PC-3 (cell line): ENCODE measurements around the gene ARIH2.

Source experiments
- EZH2 ChIP-seq: fragments of 300-600 bp; sonication (generic); IDR thresholded peaks from one replicate; pipeline ENCODE4 v1.6.1; 2017; ENCODE audit warnings: antibody characterized with exemption, mild to moderate bottlenecking, low read length; ENCODE audit not compliant: unreplicated experiment
- EZH2phosphoT487 ChIP-seq: fragments of 300-600 bp; sonication (generic); IDR thresholded peaks from 2 replicates; pipeline ENCODE4 v1.6.1; 2018; ENCODE audit warnings: mild to moderate bottlenecking, antibody characterized with exemption, low read length, borderline replicate concordance
- TF ChIP-seq, protein P1 (sequence below): fragments of 300-600 bp; sonication (generic); conservative IDR thresholded peaks from 2 replicates; pipeline ENCODE4 v1.5.1; 2017; ENCODE audit warnings: antibody characterized with exemption, low read depth, mild to moderate bottlenecking, low read length

DNA sequence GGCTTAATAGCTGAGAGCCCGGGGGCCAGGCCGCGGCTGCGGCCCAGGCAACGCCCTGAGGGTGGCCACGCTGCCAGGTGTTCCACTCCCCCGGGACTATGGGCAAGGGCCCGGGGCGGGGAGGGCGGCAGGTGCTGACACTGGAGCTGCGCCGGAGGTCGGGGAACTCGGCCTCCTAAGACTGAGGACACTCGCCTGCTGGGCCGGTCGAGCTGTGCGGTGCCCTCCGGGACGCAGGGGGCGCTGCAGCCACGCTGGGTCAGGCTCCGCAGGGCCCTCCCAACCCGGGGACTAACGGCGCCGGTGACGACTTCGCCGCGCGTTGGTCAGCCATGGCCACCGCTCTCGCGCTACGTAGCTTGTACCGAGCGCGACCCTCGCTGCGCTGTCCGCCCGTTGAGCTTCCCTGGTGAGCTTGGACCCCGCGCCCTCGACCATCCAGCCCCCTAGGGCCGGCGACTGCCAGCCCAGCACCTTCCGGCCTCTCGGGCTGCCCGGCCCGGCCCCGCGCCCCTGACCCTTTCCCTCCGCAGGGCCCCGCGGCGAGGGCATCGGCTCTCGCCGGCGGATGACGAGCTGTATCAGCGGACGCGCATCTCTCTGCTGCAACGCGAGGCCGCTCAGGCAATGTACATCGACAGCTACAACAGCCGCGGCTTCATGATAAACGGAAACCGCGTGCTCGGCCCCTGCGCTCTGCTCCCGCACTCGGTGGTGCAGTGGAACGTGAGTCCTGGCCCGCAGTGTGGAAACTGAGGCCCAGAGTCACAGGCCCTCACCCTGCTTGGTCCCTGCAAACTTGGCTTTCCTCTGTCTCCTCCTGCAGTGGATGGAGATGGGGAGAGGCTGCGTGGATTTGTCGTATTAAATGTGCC is 103.4 kb downstream of the ARIH2 start, which contains the start of gene NDUFAF3:
- TF ChIP-seq, protein P1, sequence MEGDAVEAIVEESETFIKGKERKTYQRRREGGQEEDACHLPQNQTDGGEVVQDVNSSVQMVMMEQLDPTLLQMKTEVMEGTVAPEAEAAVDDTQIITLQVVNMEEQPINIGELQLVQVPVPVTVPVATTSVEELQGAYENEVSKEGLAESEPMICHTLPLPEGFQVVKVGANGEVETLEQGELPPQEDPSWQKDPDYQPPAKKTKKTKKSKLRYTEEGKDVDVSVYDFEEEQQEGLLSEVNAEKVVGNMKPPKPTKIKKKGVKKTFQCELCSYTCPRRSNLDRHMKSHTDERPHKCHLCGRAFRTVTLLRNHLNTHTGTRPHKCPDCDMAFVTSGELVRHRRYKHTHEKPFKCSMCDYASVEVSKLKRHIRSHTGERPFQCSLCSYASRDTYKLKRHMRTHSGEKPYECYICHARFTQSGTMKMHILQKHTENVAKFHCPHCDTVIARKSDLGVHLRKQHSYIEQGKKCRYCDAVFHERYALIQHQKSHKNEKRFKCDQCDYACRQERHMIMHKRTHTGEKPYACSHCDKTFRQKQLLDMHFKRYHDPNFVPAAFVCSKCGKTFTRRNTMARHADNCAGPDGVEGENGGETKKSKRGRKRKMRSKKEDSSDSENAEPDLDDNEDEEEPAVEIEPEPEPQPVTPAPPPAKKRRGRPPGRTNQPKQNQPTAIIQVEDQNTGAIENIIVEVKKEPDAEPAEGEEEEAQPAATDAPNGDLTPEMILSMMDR: peak; percentile 86
- TF ChIP-seq EZH2phosphoT487 (no peak), EZH2 (no peak)
